Midbrain (tissue), 1 donor: ENCODE results near the gene GCNT1.
"Not testable (repeated sequence)": the region's sequence is repeated elsewhere in the genome, so short reads cannot be mapped to it uniquely, and the experiment has no call there.

Experiments used
- DNase-seq: peaks from one replicate; lab custom pipeline; 2025; lab: John Stamatoyannopoulos, UW

Gene GCNT1

DNA sequence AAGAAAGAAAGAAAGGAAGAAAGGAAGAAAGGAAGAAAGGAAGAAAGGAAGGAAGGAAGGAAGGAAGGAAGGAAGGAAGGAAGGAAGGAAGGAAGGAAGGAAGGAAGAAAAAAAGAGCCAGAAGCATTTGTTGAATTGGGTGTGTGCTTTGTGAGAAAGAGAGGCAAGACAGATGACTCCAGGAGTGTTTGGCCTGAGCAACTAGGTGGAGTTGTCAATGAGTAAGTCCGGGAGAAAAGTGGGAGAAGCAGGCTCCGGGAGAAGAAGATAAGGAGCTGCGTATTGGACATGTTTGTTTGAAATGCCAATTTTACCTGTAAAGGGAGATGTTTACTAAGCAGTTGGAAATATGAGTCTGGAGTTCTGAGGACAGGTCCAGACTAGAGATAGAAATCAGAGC, 15.1 kb upstream of the GCNT1 start:
- DNase-seq: no peak

DNA sequence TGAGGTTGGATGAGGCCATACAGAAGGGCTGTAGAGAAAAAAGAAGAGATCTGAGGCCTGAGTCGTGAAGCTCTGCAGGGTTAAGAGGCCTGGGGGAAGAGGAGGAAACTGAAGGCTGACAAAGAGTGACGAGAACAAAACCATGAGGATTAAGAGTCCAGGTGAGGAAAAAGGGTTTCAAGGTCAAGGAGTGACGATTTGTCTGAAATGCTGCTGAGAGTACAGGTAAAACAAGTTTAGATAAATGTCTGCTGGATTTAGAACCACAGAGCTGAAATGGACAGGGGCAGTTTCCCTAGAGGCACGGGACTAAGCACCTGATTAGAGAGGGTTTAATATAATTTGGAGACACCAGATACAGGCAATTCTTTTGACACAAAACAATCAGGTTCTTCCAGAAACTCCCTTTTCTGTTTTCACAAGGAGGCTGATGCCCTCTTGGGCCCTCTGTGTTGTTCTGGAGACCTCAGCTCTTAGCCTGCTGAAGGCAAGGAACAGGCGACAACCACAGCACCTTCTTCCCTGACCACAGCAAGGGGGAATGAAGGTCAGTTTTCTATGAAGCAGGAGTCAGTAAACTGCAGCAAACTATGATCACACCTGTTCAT, 14.6 kb upstream of the GCNT1 start:
- DNase-seq: no peak

DNA sequence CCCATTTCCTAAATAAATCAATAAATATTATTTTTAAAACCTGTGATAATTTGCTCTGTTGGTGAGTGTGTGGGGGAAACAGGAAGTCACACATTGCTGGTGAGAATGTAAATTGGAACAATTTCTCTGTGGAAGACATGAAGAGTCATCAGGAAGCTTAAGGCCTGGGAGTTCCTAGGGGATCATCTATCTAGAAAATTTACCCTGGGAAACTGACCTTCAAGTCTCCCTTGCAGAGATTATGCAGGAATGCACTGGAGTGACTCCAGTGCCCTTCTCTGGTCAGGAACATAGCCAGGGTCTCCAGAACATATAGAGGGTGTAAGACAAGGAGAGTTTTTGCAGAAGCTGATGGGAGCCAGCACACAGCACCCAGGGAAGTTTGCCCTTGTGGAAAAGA, 13.0 kb upstream of the GCNT1 start:
- DNase-seq: no peak

DNA sequence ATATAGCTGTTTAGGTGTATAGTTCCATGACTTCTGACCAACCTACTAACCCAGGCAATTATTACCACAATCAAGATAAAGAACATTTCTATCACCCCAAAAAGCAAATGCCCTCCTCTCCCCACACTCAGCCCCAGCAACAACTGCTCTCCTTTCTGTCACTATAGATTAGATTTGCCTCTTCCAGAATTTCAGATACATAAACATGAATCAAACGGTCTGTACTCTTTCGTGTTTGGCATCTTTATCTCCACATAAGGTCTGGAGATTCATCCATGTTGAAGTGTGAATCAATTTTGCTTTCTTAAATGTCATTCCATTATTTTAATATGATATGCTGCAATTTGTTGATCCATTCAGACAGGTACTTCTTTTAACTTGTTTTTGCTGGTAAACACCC, 10.5 kb upstream of the GCNT1 start:
- no peak for DNase-seq

DNA sequence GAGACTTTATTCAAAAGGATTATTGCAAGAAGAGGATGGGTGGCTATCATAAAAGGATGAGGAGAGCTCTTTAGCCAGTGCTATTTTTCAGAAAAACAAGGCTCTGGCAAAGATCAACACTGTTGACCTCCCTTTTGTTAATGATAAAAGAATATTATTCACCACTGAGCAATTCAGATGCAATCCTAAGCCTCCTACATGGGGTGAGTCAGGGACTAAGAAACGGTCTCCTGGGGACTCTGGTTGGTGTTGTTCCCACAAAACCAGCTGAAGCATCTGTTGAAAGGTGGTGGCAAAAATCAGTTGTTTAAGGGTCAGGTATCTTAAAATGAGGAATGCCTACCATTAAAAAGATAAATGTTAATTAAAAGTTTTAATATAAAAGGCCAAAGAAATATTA, 7.7 kb upstream of the GCNT1 start:
- no peak for DNase-seq

DNA sequence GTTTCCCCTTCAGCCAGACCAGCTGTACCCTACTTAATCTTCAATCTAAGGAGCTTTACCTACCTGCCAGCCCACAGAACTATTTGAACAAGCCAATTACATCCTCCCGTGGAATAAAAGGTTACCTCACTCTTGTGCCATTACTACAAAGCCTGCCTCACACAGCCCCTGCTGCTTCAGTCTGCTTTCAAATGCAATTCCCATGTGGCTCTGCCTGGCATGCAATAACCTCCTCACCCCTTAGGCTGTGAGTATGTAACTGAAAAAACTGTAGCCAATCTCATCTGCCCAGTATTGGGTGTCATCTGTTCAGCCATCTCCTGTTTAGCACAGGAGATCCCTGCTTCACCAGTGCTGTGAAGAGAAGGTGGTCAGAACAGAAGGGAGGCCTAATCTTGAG, 6.1 kb upstream of the GCNT1 start:
- DNase-seq: no peak

DNA sequence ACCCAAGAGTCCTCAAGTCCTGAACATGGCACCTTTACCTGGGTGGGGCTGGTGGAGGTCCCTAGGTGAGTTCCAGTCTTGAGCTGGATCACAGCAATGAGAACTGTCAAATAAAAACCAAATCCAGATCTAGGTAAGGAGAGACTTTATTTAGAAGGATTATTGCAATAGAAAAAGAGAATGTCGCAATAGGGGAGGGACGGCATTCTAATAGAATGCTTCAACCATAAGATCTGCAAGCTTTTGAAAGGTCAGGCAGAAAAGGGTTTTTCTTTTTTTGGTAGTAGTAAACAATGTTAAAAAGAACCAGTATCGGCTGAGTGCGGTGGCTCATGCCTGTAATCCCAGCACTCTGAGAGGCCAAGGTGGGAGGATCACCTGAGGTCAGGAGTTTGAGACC, 5.2 kb upstream of the GCNT1 start:
- DNase-seq: no peak

DNA sequence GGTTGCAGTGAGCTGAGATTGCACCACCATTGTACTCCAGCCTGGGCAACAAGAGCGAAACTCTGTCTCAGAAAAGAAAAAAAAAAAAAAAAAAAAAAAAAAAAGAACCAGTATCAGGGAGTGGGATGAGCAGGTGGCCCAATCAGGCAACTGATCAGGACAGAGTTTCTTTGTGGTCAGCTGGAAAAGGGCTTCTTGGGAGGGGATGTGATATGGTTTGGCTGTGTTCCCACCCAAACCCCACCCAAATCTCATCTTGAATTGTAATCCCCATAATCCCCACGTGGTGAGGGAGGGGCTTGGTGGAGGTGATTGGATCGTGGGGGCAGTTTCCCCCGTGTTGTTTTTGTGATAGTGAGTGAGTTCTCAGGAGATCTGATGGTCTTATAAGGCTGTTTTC, 4.7 kb upstream of the GCNT1 start:
- DNase-seq: no peak

DNA sequence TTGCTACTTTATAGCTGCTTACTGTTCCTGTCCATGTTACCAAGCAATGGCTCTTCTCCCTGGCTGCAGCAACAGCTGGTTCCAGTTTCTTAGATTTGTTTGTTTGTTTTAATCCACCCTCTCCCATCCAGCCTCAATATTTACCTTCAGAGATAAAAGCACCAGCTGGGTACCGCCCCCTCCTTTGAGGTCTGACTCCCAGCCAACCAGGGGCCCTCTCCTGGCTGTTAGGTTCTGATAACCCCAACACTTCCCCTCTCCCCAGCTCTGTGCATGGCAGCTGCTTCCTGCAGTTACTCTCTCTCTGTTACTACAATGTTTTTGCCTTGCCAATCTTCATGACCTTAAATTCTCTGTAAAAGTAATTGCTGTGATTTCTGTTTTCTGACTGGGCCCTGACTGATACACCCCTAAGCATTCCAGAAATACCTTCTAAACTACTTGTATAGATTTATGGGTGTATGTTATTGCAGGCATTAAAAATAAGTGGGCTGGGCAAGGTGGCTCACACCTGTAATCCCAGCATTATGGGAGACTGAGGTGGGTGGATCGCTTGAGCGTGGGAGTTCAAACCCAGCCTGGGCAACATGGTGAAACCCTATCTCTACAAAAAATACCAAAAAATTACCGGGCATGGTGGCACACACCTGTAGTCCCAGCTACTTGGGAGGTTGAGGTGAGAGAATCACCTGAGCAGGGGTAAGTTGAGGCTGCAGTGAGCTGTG, 2.6 kb upstream of the GCNT1 start:
- DNase-seq: no peak

DNA sequence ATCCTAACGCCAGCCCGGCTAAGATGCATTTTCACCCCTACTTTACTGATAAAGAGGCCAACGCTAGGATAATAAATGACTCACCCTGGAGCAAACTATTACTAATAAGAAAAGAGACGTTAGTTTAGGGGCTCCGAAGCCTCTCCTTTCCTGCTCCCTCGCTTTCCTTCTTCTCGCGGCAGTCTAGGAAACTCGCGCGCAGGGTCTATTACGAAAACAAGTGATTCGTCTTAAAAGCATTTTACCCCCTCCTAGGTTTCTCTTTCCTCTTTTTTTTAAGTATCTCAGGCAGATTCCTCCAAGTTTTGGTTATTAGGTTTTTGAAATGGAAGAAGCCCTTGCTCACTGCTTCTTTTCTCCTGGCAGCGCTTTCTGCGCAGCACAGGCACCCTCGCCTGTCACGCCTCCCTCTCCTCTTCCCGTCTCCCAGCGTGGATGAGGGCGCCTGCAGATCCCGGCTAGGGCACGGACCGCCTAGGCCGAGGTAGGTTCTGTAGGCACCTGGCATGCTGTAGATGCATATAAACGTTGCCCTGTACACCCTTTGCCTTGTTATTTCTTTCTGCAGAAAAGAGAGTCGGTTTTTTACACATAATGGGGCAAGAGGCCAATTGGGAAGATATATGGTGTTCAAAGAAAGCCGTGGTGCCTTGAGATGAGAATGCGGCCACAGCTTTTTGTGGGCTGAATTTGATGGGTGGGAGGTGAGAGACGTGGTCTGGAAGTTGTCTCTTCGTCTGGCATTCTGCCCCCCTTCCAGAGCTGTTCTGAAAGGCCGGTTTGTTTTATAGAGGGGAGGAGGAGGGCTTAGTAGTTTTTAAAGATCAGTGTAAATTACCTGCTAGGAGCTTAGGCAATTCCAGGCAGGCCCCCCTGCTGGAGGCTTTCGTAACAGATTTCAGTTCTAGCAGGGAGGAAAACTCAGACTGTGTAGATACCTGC, 983 bp downstream of the GCNT1 start:
- DNase-seq: no peak

DNA sequence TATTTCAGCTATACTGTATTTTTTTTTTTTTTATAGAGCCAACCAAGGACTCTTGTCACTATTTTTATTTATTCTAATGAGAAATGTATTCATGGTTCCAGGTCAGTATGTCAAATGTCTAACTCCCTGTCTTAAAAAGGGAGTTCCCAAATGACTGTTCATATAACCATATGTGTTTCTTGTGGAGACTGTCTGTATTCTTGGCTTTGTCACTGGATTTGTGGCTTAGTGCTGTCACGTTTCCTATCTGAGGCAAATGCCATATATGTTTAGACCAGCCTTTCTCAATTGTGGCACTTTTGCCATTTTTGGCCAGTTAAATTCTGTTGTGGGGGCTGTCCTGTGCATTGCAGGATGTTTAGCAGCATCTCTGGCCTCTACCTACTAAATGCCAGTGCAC, 3.1 kb downstream of the GCNT1 start:
- DNase-seq: no peak

DNA sequence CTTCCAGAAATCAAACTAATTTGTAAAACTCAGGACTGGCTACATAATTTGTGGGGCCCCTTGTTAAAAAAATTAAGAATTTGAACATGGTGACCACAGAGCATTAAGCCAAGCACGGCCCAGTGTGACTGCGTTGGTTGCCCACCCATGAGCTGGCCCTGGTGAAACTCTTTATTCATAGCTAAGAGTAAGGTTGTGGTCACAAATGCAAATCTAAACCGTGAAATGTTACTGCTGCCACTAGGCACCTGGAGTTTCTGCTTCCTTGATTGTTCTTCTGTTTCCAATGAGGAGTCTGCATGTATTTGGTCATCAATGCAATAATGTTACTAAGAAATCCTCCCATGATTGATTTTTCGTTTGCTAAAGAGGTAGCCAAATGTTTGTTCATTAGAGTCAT, 4.2 kb downstream of the GCNT1 start:
- DNase-seq: no peak

DNA sequence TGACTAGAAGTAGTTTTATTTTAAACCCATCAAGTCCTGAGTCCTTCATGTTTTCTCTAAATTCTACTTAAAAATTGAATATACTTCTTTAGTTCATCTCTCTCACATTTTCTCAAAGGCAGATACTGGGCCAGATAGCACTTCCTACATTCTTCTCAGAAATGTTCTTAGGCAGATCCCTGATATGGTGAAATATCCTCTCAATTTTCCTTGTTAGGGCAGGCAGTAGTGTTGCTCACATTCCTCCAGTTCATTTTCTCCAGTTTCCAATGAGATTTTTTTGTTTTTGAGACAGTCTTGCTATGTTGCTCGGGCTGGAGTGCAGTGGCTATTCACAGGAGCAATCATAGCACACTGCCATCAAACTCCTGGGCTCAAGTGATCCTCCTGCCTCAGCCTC, 5.7 kb downstream of the GCNT1 start:
- no peak for DNase-seq

DNA sequence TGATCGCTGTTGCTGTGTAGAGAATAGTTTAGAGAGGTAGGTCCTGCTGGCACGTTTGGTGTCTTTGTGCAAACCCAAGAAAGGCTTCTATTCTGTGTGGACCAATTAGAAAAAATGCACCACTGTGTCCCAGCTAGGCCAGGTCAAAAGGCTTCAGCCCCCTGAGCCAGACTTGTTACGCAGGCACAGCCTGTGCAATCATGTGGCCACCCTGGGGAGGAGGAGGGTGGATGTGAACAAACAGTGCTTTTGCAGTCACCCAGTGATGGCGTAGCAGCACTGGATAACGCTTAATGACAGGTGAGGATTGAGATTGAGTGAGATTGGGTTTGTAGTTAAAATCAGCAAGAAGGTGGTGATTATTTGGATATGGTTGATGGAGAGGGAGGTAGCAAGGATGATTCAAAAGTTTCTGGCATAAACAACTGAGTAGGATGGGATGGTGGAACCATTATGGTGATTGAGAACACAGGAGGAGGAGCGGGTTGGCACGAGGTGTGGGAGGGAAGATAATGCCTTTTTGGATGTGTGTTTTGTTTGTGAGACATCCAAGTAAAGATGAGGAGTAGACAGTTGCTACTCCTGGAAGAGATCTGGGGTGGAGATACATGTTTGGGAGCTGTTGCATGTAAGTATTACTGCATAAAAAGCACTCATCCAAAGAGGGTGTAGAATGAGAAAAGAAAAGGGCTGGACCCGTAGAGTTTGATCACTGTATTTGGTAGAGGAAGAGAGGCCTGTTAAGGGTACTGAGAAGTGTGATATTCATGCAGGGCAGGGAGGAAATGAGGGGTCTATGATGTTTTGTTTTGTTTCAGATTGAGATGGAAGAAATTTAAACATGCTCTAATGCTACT, 6.7 kb downstream of the GCNT1 start:
- no peak for DNase-seq

DNA sequence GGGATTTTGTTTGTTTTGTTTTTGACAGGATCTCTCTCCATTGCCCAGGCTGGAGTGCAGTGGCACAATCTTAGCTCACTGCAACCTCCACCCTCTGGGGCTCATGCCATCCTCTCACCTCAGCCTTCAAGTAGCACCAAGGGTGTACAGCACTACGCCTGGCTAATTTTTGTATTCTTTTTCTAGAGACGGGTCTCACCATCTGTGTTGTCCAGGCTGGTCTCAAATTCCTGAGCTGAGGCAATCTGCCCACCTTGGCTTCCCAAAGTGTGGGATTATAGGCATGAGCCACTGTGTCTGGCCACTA, 7.3 kb downstream of the GCNT1 start:
- no peak for DNase-seq

DNA sequence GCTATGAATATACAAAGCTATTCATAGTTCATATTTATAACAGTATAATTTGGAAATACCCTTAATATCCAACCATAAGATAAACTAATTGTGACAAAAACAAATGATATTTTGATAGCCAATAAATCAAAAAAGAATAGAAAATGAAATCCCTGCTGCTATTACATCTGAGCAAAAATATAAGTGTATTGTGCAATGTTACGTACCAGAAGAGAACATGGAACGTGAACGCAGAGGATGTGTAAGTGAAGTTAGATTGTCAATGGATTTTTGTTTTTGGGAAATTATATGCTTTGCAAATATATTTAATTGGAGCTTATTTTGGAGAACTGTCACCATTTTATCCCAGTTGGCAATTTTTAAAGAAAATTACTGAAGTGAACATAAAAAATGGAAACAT, 15.4 kb downstream of the GCNT1 start:
- no peak for DNase-seq

DNA sequence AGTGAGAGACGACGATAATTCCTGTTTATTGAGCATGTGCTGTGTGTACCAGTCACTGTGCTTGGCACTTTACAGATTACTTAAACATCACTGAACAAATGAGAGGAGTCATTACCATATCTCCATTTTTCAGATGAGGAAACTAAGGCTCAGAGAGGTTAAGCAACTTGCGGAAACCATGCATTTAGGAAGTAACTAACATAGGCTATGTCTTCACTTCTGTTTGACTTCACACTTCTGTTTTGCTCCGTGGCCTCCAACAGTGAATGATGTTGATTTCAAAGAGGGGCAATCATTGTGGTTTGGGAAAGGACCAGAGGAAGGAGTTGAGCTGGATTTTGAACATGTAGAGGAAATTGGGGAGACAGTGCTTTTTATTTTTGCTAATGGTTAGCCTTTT, 16.7 kb downstream of the GCNT1 start:
- DNase-seq: no peak

DNA sequence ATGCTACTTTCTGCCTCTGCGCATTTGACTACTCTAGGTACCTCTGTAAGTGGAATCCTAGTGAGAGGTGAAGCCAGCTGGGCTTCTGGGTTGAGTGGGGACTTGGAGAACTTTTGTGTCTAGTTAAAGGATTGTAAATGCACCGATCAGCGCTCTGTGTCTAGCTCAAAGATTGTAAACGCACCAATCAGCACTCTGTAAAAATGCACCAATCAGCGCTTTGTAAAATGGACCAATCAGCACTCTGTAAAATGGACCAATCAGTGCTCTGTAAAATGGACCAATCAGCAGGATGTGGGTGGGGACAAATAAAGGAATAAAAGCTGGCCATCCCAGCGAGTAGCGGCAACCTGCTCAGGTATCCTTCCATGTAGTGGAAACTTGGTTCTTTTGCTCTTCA, 18.8 kb downstream of the GCNT1 start:
- DNase-seq: not testable (repeated sequence)

DNA sequence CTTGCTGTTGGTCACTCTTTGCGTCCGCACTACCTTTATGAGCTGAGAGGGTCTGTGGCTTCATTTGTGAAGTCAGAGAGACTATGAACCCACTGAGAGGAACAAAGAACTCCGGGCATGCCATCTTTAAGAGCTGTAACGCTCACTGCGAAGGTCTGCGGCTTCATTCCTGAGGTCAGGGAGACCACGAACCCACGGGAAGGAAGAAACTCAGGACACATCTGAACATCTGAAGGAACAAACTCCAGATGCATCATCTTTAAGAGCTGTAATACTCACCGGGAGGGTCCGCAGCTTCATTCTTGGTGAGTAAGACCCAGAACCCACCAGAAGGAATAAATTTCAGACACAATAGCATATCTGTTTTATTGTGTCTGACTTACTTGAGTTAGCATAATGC, 19.2 kb downstream of the GCNT1 start:
- no peak for DNase-seq

DNA sequence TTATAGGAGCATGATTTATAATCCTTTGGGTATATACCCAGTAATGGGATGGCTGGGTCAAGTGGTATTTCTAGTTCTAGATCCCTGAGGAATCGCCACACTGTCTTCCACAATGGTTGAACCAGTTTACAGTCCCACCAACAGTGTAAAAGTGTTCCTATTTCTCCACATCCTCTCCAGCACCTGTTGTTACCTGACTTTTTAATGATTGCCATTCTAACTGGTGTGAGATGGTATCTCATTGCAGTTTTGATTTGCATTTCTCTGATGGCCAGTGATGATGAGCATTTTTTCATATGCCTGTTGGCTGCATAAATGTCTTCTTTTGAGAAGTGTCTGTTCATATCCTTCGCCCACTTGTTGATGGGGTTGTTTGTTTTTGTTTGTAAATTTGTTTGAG, 20.4 kb downstream of the GCNT1 start:
- DNase-seq: not testable (repeated sequence)

DNA sequence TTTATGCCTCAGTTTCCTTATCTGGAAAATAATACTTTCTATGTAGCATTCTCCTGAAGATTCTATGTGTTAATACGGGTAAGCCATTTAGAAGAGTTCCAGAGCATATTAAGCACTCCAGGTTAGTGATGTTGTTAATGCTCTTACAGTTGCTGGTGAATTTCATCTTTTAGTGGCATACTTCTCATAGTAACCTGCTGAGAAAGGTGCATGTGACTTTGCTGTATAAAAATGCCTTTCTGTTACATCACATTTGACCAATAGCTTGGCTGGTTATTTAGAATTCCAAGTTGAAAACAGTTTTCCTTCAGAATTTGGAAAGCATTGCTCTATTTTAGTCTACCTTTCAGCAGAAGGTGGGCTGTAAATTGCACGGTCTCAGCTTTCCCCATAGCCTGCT, 27.2 kb downstream of the GCNT1 start:
- DNase-seq: no peak

DNA sequence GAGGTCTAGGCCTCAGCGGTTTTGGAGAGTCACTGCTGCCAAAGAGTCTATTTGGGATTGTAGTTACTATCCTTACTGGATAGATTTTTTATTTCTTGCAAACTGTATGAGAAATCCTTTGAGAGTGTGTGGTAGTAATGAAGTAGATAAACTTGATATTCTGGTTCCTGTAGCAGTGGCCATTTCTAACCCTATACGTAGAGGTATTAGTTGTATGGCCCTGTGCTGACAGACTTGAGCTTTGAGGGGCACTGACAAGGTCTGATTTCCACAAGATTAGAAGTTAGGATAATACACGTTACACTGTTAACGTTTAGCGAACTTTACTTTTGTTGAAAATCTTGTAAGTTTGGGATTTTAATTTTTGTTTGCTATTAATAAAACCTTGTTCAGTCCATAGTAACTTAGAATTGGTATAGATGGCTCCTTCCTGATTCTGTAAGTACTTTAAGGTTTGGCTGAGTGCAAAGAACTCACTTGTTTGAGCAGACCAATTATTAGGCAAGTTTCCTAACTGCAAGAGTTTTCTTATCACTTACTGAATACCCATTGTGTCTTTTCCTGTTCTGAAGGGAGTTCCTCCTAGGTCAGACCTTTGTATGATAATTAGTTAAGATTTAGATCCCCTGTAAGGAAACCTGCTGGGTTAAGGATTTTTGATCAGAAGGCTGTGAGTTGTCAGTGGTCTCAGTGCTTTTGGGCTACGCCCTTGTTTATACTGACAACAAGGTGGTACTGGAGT, 31.4 kb downstream of the GCNT1 start:
- no peak for DNase-seq
